ENCODE data around the gene ELL3. TPM values are rescaled to one million over a fixed set of nuclear protein-coding genes. Genes with fewer than 3 reads are reported as not detected.
A peak's percentile ranks its signal among the peaks of the same experiment; 100 is the strongest.
"Not testable (repeated sequence)": the region's sequence is repeated elsewhere in the genome, so short reads cannot be mapped to it uniquely, and the experiment has no call there.

ELL3 gene, protein sequence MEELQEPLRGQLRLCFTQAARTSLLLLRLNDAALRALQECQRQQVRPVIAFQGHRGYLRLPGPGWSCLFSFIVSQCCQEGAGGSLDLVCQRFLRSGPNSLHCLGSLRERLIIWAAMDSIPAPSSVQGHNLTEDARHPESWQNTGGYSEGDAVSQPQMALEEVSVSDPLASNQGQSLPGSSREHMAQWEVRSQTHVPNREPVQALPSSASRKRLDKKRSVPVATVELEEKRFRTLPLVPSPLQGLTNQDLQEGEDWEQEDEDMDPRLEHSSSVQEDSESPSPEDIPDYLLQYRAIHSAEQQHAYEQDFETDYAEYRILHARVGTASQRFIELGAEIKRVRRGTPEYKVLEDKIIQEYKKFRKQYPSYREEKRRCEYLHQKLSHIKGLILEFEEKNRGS
- total RNA-seq, result 10 to 100 TPM; 34.7 to 84.1 (median 73.2) TPM

GRCh38 chr15:43776718-43777266 lies at the start of gene ELL3:
Gene ELL3, minus strand, starts transcription at chr15:43776966. Its CDS starts 65 bp downstream, at chr15:43776901.
- H3K4me1 ChIP-seq, result peaks cover 0 to 15% (median 3%) of the 10 kb centered on the region in 4 donors
- no peaks in the 10 kb centered on the region for H3K27me3 ChIP-seq
- H3K9me3 ChIP-seq, result no peaks in the 10 kb centered on the region
- H3K4me3 ChIP-seq, result peak within 1 kb of the TSS; percentile 55 to 76 (median 67)
- H3K27ac ChIP-seq, result peak within 1 kb of the TSS; percentile 85 to 98 (median 90)
- TF ChIP-seq CTCF (IDR thresholded peaks at IDR 0.05) (no peak), POLR2A (IDR thresholded peaks at IDR 0.05) (peak; percentile 93 to 94)
- peaks cover 0 to 29% (median 0%) of the 10 kb centered on the region in 3 donors for H3K36me3 ChIP-seq
- DNase-seq, result peak; percentile 87 to 95 (median 93)

GRCh38 chr15:43826029-43826507 lies 49.3 kb upstream of the ELL3 start:
- DNase-seq, result no peak
- Histone ChIP-seq H3K9me3 (no peaks in the 10 kb centered on the region), H3K4me1 (peaks cover 0 to 61% (median 14%) of the 10 kb centered on the region in 4 donors), H3K36me3 (no peaks in the 10 kb centered on the region), H3K27me3 (no peaks in the 10 kb centered on the region), H3K27ac (peak overlapping the region; percentile 67 to 77 (median 73)), H3K4me3 (peak overlapping the region; percentile 47 to 65 (median 54))
- TF ChIP-seq POLR2A (IDR thresholded peaks at IDR 0.05) (no peak), CTCF (IDR thresholded peaks at IDR 0.05) (no peak)

GRCh38 chr15:43825305-43825704 lies 48.5 kb upstream of the ELL3 start:
- DNase-seq, H3K27me3 ChIP-seq: not testable (repeated sequence)

GRCh38 chr15:43824302-43825246 lies 47.8 kb upstream of the ELL3 start, which contains the start of gene MFAP1:
Gene MFAP1, minus strand, starts transcription at chr15:43824690. Its CDS starts 121 bp downstream, at chr15:43824569.
- DNase-seq, result peak; percentile 90 to 98 (median 94)
- H3K27ac ChIP-seq, result peak within 1 kb of the TSS; percentile 85 to 94 (median 90)
- no peaks in the 10 kb centered on the region for H3K9me3 ChIP-seq
- no peaks in the 10 kb centered on the region for H3K27me3 ChIP-seq
- H3K36me3 ChIP-seq, result no peaks in the 10 kb centered on the region
- H3K4me3 ChIP-seq, result peak within 1 kb of the TSS; percentile 67 to 90 (median 74)
- peaks cover 0 to 62% (median 14%) of the 10 kb centered on the region in 4 donors for H3K4me1 ChIP-seq
- no peak for TF ChIP-seq CTCF (IDR thresholded peaks at IDR 0.05)
- peak; percentile 88 to 96 for TF ChIP-seq POLR2A (IDR thresholded peaks at IDR 0.05)

More at GRCh38 chr15:43825305-43825704, 48.5 kb upstream of the ELL3 start:
- H3K4me1 ChIP-seq, result peaks cover 0 to 62% (median 14%) of the 10 kb centered on the region in 4 donors
- not testable (repeated sequence) for H3K27ac ChIP-seq, H3K9me3 ChIP-seq, H3K4me3 ChIP-seq, H3K36me3 ChIP-seq

DNA sequence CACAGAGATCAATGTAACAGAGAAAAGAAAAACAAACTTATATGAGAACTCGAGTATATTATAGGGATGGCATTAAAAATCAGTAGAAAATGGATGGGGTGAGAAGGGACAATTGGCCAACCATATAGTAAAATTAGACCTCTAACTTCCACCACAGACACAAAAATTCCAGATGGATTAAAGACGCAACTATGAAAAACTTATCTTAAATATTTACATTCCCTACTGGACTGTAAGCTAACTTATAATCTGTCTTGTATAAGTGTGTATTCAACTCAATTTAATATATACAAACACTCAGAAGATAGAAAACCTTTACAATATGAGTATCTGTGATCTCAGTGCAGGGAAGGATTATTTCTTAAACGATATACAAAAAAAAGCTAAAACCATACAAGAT lies 44.7 kb upstream of the ELL3 start:
- Histone ChIP-seq H3K27ac (no peak overlapping the region), H3K36me3 (peaks cover 0 to 12% (median 0%) of the 10 kb centered on the region in 3 donors), H3K27me3 (no peaks in the 10 kb centered on the region), H3K4me3 (no peak overlapping the region), H3K9me3 (no peaks in the 10 kb centered on the region), H3K4me1 (peaks cover 0 to 39% (median 8%) of the 10 kb centered on the region in 4 donors)
- TF ChIP-seq CTCF (IDR thresholded peaks at IDR 0.05) (no peak), POLR2A (IDR thresholded peaks at IDR 0.05) (no peak)
- DNase-seq, result no peak

GRCh38 chr15:43815064-43815463 lies 38.3 kb upstream of the ELL3 start:
- not testable (repeated sequence) for H3K4me1 ChIP-seq
- peaks cover 0 to 75% (median 4%) of the 10 kb centered on the region in 3 donors for H3K36me3 ChIP-seq

More at GRCh38 chr15:43815064-43815463, 38.3 kb upstream of the ELL3 start:
- not testable (repeated sequence) for H3K4me3 ChIP-seq, H3K27me3 ChIP-seq, H3K27ac ChIP-seq, DNase-seq, H3K9me3 ChIP-seq
